SJCRH30 (cell line): ENCODE data around the gene PROP1. TPM values are rescaled to one million over a fixed set of nuclear protein-coding genes. Genes with fewer than 3 reads are reported as not detected.
"Not testable (repeated sequence)": the region's sequence is repeated elsewhere in the genome, so short reads cannot be mapped to it uniquely, and the experiment has no call there.

Source experiments
- DNase-seq, 2 experiments: peaks; one replicate each; pipeline ENCODE4 v3.0.0-alpha.2; 2015 to 2020
- H3K27ac ChIP-seq: fragments of 250-450 bp; sonication (Bioruptor Pico); 2 replicates; pipeline ENCODE4 v1.5.1; 2020; ENCODE audit warnings: mild to moderate bottlenecking, moderate library complexity
- H3K27me3 ChIP-seq: fragments of 250-450 bp; sonication (Bioruptor Pico); 2 replicates; pipeline ENCODE4 v1.5.1; 2020; ENCODE audit warnings: mild to moderate bottlenecking, moderate library complexity
- H3K36me3 ChIP-seq: fragments of 250-450 bp; sonication (Bioruptor Pico); 2 replicates; pipeline ENCODE4 v1.5.1; 2020; ENCODE audit warnings: mild to moderate bottlenecking, moderate library complexity
- H3K4me1 ChIP-seq: fragments of 250-450 bp; sonication (Bioruptor Pico); 2 replicates; pipeline ENCODE4 v1.5.1; 2020; ENCODE audit warnings: mild to moderate bottlenecking, moderate library complexity
- H3K4me3 ChIP-seq: fragments of 250-450 bp; sonication (Bioruptor Pico); 2 replicates; pipeline ENCODE4 v1.5.1; 2020; ENCODE audit warnings: mild to moderate bottlenecking, moderate library complexity
- H3K9me3 ChIP-seq: fragments of 250-450 bp; sonication (Bioruptor Pico); replicated peaks from 2 replicates; pipeline ENCODE4 v1.5.1; 2020; ENCODE audit warnings: mild to moderate bottlenecking, moderate library complexity
- total RNA-seq: library from RNA; depleted of rRNA; stranded (reverse); fragments of >200 nt; shearing (Covaris generic); gene quantifications from 2 replicates; pipeline ENCODE4 v1.2.3, GENCODE V29; 2014; rRNA removed

Gene PROP1
- total RNA-seq, 1 experiment from 2014 or later: 0.28 TPM

DNA sequence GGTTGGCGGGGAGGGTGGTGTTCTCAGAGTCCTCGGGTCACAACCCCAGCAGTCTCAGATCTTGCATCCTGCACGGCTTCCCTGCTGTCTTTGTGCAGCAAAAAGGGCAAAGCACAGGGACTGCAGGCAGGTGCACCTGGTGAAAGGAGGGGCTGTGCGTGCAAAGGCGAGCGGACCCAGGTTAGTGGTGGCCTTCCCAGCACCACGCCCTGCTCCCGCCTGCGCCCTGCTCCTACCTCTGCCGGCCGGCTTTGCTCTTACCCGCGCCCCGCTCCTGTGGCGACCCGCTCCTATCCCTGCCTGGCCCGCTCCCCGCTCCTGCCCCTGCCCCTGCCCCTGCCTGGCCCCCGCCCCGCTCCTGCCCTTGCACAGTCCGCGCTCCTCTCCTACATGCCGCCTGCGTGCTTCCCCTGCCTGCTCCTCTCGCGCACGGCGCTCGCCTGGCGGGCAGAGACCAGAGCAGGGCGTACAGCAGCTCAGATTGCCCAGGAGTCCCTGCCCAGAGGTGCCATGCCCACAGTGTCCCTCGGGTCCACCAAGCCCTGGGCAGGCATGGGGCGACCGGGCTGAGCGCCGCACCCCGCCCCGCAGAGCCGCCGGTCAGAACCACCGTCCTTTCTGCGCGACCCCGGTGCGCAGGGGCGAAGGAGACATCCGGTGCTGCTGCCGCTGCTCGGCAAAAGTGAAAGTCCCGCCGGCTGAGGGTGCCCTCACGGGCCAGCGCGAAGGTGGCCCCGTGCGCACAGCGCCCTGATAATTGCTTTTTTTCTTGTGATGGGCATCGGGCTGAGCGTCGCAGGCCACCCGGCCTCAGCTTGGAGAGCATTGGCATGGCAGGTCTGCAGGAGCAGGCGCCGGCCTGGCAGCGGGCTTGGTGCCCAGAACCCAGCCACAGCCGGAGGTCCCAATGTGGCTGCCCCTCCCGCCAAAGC is 52.0 kb downstream of the PROP1 start:
- not testable (repeated sequence) for DNase-seq, H3K36me3 ChIP-seq, H3K27me3 ChIP-seq, H3K27ac ChIP-seq, H3K4me1 ChIP-seq, H3K4me3 ChIP-seq, H3K9me3 ChIP-seq

- H3K27me3 ChIP-seq, H3K4me1 ChIP-seq, H3K36me3 ChIP-seq, H3K4me3 ChIP-seq, DNase-seq, H3K27ac ChIP-seq, H3K9me3 ChIP-seq: not testable (repeated sequence)
These were observed 53.1 kb downstream of the PROP1 start for GRCh38 chr5:177942896-177943295.

Other genes starting within 250 kb of the PROP1 start
- 0.41 and 0.83 TPM in 2 replicates for gene FAM153A, start 213.3 kb downstream of the PROP1 start, total RNA-seq
- 43.8 and 45.8 TPM in 2 replicates for gene N4BP3, start 117.3 kb upstream of the PROP1 start, total RNA-seq
- gene RMND5B, start 134.8 kb upstream of the PROP1 start, total RNA-seq: 24.6 and 24.7 TPM in 2 replicates
- gene NHP2, start 157.6 kb upstream of the PROP1 start, total RNA-seq: 277 and 303 TPM in 2 replicates
- gene GMCL2, start 191.1 kb upstream of the PROP1 start, total RNA-seq: not detected in 2 replicates
- 244 and 266 TPM in 2 replicates for gene HNRNPAB, start 208.3 kb upstream of the PROP1 start, total RNA-seq
- gene PHYKPL, start 236.6 kb upstream of the PROP1 start, total RNA-seq: 16.0 and 21.2 TPM in 2 replicates